CD4-positive, alpha-beta T cell (primary cell): ENCODE measurements around the gene LAMA2. TPM values are rescaled to one million over a fixed set of nuclear protein-coding genes. Genes with fewer than 3 reads are reported as not detected.

Experiments used
- ATAC-seq: fragments of 200-7000 bp; cut with Tn5 transposase; one replicate; pipeline ENCODE4 v1.10.0; 2022; ENCODE audit warnings: mild to moderate bottlenecking; ENCODE audit not compliant: poor library complexity
- CTCF ChIA-PET: fragments of 350-600 bp; sonication (Branson Sonifier 250); formaldehyde crosslinking; loops from one replicate; lab custom pipeline; 2021; ENCODE audit warnings: antibody characterized with exemption, inconsistent platforms; lab: Charles Lee
- POLR2A ChIA-PET: fragments of 350-600 bp; sonication (Branson Sonifier 250); formaldehyde crosslinking; loops from one replicate; lab custom pipeline; 2021; ENCODE audit warnings: antibody characterized with exemption, inconsistent platforms; lab: Charles Lee
- DNase-seq, 14 experiments: peaks; one replicate each; pipeline ENCODE4 v3.0.0-alpha.2; 2013 to 2020; ENCODE audit warnings: mixed read lengths in 2 of 14
- H3K27ac ChIP-seq, 2 donors: one replicate each; pipeline versions ENCODE4 v1.5.1 to v1.7.0; 2013; ENCODE audit warnings: low read length in 2 of 2, low read depth in 1 of 2, mild to moderate bottlenecking in 1 of 2
- H3K27me3 ChIP-seq, 2 experiments: 1 replicate in 1 of 2; 2 replicates in 1 of 2; pipeline versions ENCODE4 v1.6.1 to v1.7.0; 2013; ENCODE audit warnings: low read length in 2 of 2, control low read depth in 1 of 2, mild to moderate bottlenecking in 1 of 2, moderate library complexity in 1 of 2; ENCODE audit not compliant: insufficient read depth in 2 of 2, control insufficient read depth in 1 of 2
- H3K36me3 ChIP-seq: one replicate; pipeline ENCODE4 v1.6.1; 2013; ENCODE audit warnings: low read length, control low read depth; ENCODE audit not compliant: insufficient read depth
- H3K4me1 ChIP-seq: one replicate; pipeline ENCODE4 v1.6.1; 2013; ENCODE audit warnings: low read length, control low read depth; ENCODE audit not compliant: insufficient read depth
- H3K4me3 ChIP-seq: one replicate; pipeline ENCODE4 v1.5.1; 2013; ENCODE audit warnings: mild to moderate bottlenecking, low read length, moderate library complexity
- H3K9me3 ChIP-seq, 2 experiments: 1 replicate in 1 of 2; 2 replicates in 1 of 2; pipeline versions ENCODE4 v1.6.1 to v1.7.0; 2013; ENCODE audit warnings: low read length in 2 of 2, mild to moderate bottlenecking in 2 of 2, control low read depth in 1 of 2, moderate library complexity in 1 of 2; ENCODE audit not compliant: control insufficient read depth in 1 of 2, insufficient read depth in 1 of 2
- H3K27ac Mint-ChIP-seq: one replicate; pipeline ENCODE4 v1.8.0; 2020; ENCODE audit warnings: mixed read lengths
- H3K27me3 Mint-ChIP-seq: one replicate; pipeline ENCODE4 v1.8.0; 2021; ENCODE audit warnings: mixed read lengths
- H3K36me3 Mint-ChIP-seq: one replicate; pipeline ENCODE4 v1.8.0; 2021; ENCODE audit warnings: low read depth, mixed read lengths
- H3K4me1 Mint-ChIP-seq: one replicate; pipeline ENCODE4 v1.8.0; 2021; ENCODE audit warnings: low read depth, mixed read lengths
- H3K4me3 Mint-ChIP-seq: one replicate; pipeline ENCODE4 v1.8.0; 2020; ENCODE audit warnings: mild to moderate bottlenecking, mixed read lengths
- H3K9me3 Mint-ChIP-seq: one replicate; pipeline ENCODE4 v1.8.0; 2020; ENCODE audit warnings: mixed read lengths
- intact Hi-C, 2 experiments: fragments of 100-400 bp; cut with DNase I in 1 of 2; cut with micrococcal nuclease in 1 of 2; formaldehyde crosslinking; loops; one replicate each; pipeline versions ENCODE4 v1.15.1 to v1.9.0; 2023 to 2025; cut with DNase I, micrococcal nuclease
- total RNA-seq, 174 experiments: library from RNA in 2 of 174; stranded (reverse) in 2 of 174; gene quantifications; one replicate each; pipeline ENCODE4 v1.2.3 and lab custom pipeline; 2021 to 2026
- TF ChIP-seq, protein P1 (sequence below): fragments of 200-600 bp; IDR thresholded peaks from one replicate; pipeline ENCODE4 v1.8.0; 2022; ENCODE audit warnings: antibody characterized with exemption, mild to moderate bottlenecking

LAMA2 gene
- total RNA-seq, 2 experiments from 2014 or later = 0.05 to 0.06 TPM

DNA sequence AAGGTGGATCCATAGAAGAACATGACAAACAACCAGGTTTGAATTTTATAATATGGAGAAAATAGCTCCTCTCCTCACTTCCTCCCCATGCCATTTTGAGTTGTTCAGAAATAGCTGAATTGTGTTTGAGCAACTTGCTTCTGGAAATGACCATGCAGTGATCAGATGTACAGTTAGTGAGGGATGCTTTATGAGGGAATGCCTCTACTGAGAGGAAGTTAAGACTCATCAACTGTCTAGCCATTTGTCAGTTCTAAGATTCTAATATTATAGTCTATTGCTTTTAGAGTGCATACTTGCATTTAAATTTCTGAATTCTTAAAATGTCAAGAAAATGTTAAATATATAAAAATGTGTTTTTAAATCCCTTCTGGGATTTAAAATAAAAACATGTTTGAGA, 3.8 kb downstream of the LAMA2 start:
- Histone ChIP-seq H3K4me3 (no peak overlapping the region), H3K9me3 (peaks cover 0 to 5% of the 10 kb centered on the region in 2 experiments), H3K27ac (no peak overlapping the region), H3K4me1 (peaks cover 8% of the 10 kb centered on the region), H3K36me3 (no peaks in the 10 kb centered on the region), H3K27me3 (peaks cover 9 to 14% of the 10 kb centered on the region in 2 experiments)
- Mint-ChIP-seq H3K27ac (no peak overlapping the region), H3K4me3 (no peak overlapping the region), H3K36me3 (no peaks in the 10 kb centered on the region), H3K4me1 (peaks cover 12% of the 10 kb centered on the region), H3K27me3 (peaks cover 41% of the 10 kb centered on the region), H3K9me3 (no peaks in the 10 kb centered on the region)
- ChIA-PET POLR2A (no interaction called here), CTCF (interaction anchor here (1.0 kb wide), 1 partner anchor 19 kb away, joined by 3 read pairs; no protein-coding TSS in a partner anchor)
- DNase-seq (no peak), ATAC-seq (no peak)
- TF ChIP-seq, protein P1, sequence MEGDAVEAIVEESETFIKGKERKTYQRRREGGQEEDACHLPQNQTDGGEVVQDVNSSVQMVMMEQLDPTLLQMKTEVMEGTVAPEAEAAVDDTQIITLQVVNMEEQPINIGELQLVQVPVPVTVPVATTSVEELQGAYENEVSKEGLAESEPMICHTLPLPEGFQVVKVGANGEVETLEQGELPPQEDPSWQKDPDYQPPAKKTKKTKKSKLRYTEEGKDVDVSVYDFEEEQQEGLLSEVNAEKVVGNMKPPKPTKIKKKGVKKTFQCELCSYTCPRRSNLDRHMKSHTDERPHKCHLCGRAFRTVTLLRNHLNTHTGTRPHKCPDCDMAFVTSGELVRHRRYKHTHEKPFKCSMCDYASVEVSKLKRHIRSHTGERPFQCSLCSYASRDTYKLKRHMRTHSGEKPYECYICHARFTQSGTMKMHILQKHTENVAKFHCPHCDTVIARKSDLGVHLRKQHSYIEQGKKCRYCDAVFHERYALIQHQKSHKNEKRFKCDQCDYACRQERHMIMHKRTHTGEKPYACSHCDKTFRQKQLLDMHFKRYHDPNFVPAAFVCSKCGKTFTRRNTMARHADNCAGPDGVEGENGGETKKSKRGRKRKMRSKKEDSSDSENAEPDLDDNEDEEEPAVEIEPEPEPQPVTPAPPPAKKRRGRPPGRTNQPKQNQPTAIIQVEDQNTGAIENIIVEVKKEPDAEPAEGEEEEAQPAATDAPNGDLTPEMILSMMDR = no peak
- intact Hi-C loops = no loop called here

DNA sequence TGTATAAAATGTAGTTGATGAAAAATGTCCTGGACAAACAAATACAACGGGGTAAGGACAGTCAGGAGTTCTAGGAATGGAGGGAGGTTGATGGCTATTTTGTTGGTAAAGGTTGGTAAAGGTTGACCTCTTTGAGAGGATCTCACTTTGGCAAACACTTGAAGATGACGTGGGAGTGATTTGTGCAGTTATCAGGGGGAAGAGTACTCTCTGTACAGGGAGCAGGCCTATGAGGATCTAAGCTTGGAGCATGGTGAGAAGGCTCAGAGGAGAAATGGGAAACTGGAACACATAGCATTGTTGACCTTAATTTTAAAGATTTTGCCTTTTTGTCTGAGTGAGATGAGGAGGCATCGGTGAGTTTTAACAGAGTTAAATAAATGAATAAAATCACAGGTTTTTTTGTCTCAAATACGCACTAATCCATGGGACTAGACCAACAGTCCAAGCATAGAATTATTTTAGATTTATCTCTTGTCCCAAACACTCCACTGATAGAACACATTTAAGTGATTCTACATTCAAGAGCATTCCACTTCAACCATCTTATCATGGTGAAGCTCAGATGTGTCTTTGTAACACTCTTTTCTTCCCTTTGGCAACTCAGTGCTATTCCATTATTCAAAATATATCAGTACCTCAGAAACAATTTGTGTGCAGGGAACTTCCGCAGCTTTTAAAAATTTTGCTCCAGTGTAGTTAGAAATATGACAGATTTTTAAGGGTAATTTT, 5.7 kb downstream of the LAMA2 start:
- H3K4me3 ChIP-seq = no peak overlapping the region
- Mint-ChIP-seq H3K4me1 (no peaks in the 10 kb centered on the region), H3K9me3 (no peaks in the 10 kb centered on the region), H3K4me3 (no peak overlapping the region), H3K27me3 (peaks cover 25% of the 10 kb centered on the region), H3K27ac (no peak overlapping the region), H3K36me3 (no peaks in the 10 kb centered on the region)
- intact Hi-C loops = no loop called here
- H3K27me3 ChIP-seq = no peaks in the 10 kb centered on the region
- no peak overlapping the region for H3K27ac ChIP-seq
- ChIA-PET CTCF (no interaction called here), POLR2A (no interaction called here)
- ATAC-seq = no peak
- no peaks in the 10 kb centered on the region for H3K4me1 ChIP-seq
- DNase-seq = no peak
- no peaks in the 10 kb centered on the region for H3K36me3 ChIP-seq
- H3K9me3 ChIP-seq = no peaks in the 10 kb centered on the region
- TF ChIP-seq, protein P1 = no peak

DNA sequence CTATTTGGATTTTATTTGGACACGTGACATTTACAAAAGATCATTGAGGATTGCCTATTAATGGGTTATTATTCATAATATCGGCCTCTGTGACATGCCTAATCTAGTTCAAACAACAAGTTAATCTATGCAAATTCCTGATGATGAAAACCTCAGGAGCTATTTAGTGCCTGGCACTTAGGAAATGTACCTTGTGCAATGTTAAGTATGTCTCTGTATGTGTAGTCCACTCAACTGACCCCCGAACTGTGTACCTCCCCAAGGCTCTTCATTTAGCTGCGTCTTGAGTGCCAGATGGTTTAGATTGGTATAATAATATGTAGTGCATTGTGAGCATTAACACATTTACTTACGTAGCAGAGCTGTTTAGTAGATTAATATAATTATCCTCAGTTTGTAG, 6.9 kb downstream of the LAMA2 start:
- DNase-seq = no peak
- ChIA-PET CTCF (no interaction called here), POLR2A (no interaction called here)
- TF ChIP-seq, protein P1 = no peak
- Histone ChIP-seq H3K27ac (no peak overlapping the region), H3K36me3 (no peaks in the 10 kb centered on the region), H3K4me3 (no peak overlapping the region), H3K27me3 (no peaks in the 10 kb centered on the region), H3K9me3 (no peaks in the 10 kb centered on the region), H3K4me1 (no peaks in the 10 kb centered on the region)
- no peak overlapping the region for H3K27ac Mint-ChIP-seq
- H3K36me3 Mint-ChIP-seq = no peaks in the 10 kb centered on the region
- no peaks in the 10 kb centered on the region for H3K9me3 Mint-ChIP-seq
- H3K27me3 Mint-ChIP-seq = peaks cover 22% of the 10 kb centered on the region
- no peak overlapping the region for H3K4me3 Mint-ChIP-seq
- no peaks in the 10 kb centered on the region for H3K4me1 Mint-ChIP-seq
- intact Hi-C loops = no loop called here
- ATAC-seq = no peak
